Loucy (cell line): ENCODE measurements around the gene MSANTD2.

Experiments
- H2AFZ ChIP-seq: fragments of 200-600 bp; sonication (generic); 2 replicates; pipeline ENCODE4 v1.6.0; 2016; ENCODE audit warnings: antibody characterized with exemption, mild to moderate bottlenecking, low read length, moderate library complexity
- H3F3A ChIP-seq: fragments of 200-600 bp; 2 replicates; pipeline ENCODE4 v1.6.0; 2016; ENCODE audit warnings: antibody characterized with exemption, low read depth, mild to moderate bottlenecking
- H3K27me3 ChIP-seq: fragments of 200-600 bp; sonication (generic); 2 replicates; pipeline ENCODE4 v1.6.1; 2014; ENCODE audit warnings: low read length, mild to moderate bottlenecking; ENCODE audit not compliant: insufficient read depth, poor library complexity, severe bottlenecking
- H3K36me3 ChIP-seq: fragments of 200-600 bp; sonication (generic); 2 replicates; pipeline ENCODE4 v1.6.1; 2016; ENCODE audit warnings: low read length; ENCODE audit not compliant: insufficient read depth
- H3K4me1 ChIP-seq: fragments of 200-600 bp; sonication (generic); 2 replicates; pipeline ENCODE4 v1.5.1; 2014; ENCODE audit warnings: low read length, mild to moderate bottlenecking; ENCODE audit not compliant: insufficient read depth, poor library complexity, severe bottlenecking
- H3K4me2 ChIP-seq: fragments of 200-600 bp; sonication (generic); 2 replicates; pipeline ENCODE4 v1.6.0; 2014; ENCODE audit warnings: antibody characterized with exemption, low read length, low read depth, mild to moderate bottlenecking; ENCODE audit not compliant: poor library complexity, severe bottlenecking
- H3K4me3 ChIP-seq: fragments of 200-600 bp; sonication (generic); 2 replicates; pipeline ENCODE4 v1.5.1; 2014; ENCODE audit warnings: low read length, mild to moderate bottlenecking, mixed read lengths; ENCODE audit not compliant: poor library complexity, severe bottlenecking
- H3K79me2 ChIP-seq: fragments of 200-600 bp; sonication (generic); 2 replicates; pipeline ENCODE4 v1.6.1; 2014; ENCODE audit warnings: low read length; ENCODE audit not compliant: insufficient read depth
- H3K9ac ChIP-seq: fragments of 200-600 bp; sonication (generic); 2 replicates; pipeline ENCODE4 v1.6.0; 2014; ENCODE audit warnings: mild to moderate bottlenecking, low read depth, low read length, moderate library complexity; ENCODE audit not compliant: poor library complexity, severe bottlenecking
- H3K9me2 ChIP-seq: fragments of 200-600 bp; sonication (generic); replicated peaks from 2 replicates; pipeline ENCODE4 v1.6.1; 2016; ENCODE audit warnings: low read depth, low read length, mixed read lengths
- H3K9me3 ChIP-seq: fragments of 200-600 bp; sonication (generic); 2 replicates; pipeline ENCODE4 v1.6.1; 2014; ENCODE audit warnings: mild to moderate bottlenecking, antibody characterized with exemption, low read length, low read depth; ENCODE audit not compliant: insufficient read depth
- H4K20me1 ChIP-seq: fragments of 200-600 bp; sonication (generic); 2 replicates; pipeline ENCODE4 v1.6.0; 2014; ENCODE audit warnings: antibody characterized with exemption, low read length, mild to moderate bottlenecking; ENCODE audit not compliant: insufficient read depth, poor library complexity, severe bottlenecking
- EZH2phosphoT487 ChIP-seq: fragments of 200-600 bp; IDR thresholded peaks from 2 replicates; pipeline ENCODE4 v1.6.1; 2018; ENCODE audit warnings: antibody characterized with exemption, mild to moderate bottlenecking, moderate library complexity, borderline replicate concordance
- TF ChIP-seq, protein P1 (sequence below): fragments of 200-600 bp; sonication (generic); conservative IDR thresholded peaks from 2 replicates; pipeline ENCODE4 v1.5.1; 2014; ENCODE audit warnings: mild to moderate bottlenecking, antibody characterized with exemption, low read length

Gene MSANTD2

DNA sequence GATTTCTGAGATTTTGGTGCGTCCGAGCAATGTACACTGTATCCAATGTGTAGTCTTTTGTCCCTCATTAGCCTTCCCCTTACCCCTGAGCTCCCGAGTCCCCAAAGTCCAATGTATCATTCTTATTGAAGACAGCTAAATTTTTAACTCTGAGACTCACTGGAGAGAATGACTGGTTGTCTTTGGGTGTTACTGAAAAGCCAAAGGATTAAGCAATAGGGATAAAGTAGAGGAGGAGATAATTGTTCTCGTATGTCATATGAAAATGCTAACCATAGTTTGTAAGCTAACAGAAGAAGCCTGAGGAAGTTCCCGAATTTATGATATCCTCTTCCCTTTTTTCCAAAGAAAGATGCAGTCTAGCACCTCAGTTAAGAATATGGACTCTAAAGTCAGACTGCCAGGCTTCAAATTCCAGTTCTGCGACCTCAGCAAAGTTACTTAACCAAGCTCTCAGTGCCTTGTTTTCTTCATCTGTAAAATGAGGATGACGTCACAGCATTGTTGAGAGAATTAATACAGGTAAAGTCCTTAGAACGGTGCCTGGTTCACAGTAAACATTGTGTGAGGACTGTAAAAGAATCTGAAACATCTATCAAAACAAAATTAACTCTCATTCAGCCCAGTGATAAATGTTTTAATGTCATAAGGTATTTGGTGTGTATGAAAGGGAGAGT lies 1.6 kb upstream of the MSANTD2 start:
- Histone ChIP-seq H3K4me2 (no peak overlapping the region), H3K9me2 (no peaks in the 10 kb centered on the region), H3K4me3 (no peak overlapping the region), H3F3A (no peaks in the 10 kb centered on the region), H3K4me1 (peaks cover 26% of the 10 kb centered on the region), H3K9ac (no peak overlapping the region), H3K79me2 (peaks cover 33% of the 10 kb centered on the region), H3K36me3 (no peaks in the 10 kb centered on the region), H3K9me3 (no peaks in the 10 kb centered on the region), H4K20me1 (peaks cover 20% of the 10 kb centered on the region), H3K27me3 (peaks cover 20% of the 10 kb centered on the region), H2AFZ (no peak overlapping the region)
- TF ChIP-seq, protein P1, sequence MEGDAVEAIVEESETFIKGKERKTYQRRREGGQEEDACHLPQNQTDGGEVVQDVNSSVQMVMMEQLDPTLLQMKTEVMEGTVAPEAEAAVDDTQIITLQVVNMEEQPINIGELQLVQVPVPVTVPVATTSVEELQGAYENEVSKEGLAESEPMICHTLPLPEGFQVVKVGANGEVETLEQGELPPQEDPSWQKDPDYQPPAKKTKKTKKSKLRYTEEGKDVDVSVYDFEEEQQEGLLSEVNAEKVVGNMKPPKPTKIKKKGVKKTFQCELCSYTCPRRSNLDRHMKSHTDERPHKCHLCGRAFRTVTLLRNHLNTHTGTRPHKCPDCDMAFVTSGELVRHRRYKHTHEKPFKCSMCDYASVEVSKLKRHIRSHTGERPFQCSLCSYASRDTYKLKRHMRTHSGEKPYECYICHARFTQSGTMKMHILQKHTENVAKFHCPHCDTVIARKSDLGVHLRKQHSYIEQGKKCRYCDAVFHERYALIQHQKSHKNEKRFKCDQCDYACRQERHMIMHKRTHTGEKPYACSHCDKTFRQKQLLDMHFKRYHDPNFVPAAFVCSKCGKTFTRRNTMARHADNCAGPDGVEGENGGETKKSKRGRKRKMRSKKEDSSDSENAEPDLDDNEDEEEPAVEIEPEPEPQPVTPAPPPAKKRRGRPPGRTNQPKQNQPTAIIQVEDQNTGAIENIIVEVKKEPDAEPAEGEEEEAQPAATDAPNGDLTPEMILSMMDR: no peak
- no peak for TF ChIP-seq EZH2phosphoT487

DNA sequence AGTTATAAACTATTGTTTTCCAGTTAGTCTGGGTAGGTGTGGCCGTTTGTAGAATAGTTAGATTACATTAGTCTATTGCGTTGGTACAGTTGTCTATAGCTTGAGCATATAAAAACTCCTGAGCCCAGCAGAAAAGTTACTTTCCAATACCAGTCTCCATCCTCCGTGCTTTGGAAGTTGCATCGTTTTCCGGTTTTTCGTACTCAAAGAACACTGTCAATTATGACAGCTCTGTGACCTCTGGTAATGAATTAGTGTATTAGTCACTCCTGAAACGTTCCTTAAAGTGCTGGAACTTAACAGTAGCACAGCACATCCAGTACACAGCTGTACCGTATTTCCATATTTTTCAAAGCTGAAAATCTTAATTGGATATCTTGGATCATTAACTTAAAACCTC lies 808 bp upstream of the MSANTD2 start:
- peak overlapping the region; percentile 78 for H3K9ac ChIP-seq
- H4K20me1 ChIP-seq: peaks cover 27% of the 10 kb centered on the region
- H3K36me3 ChIP-seq: no peaks in the 10 kb centered on the region
- peaks cover 33% of the 10 kb centered on the region for H3K4me1 ChIP-seq
- H3K79me2 ChIP-seq: peaks cover 40% of the 10 kb centered on the region
- no peaks in the 10 kb centered on the region for H3K9me2 ChIP-seq
- H3K4me2 ChIP-seq: peak overlapping the region; percentile 99
- TF ChIP-seq, protein P1: no peak
- TF ChIP-seq EZH2phosphoT487: no peak
- H2AFZ ChIP-seq: peak overlapping the region; percentile 98
- H3K4me3 ChIP-seq: peak overlapping the region; percentile 88
- H3K9me3 ChIP-seq: no peaks in the 10 kb centered on the region
- H3F3A ChIP-seq: no peaks in the 10 kb centered on the region
- peaks cover 20% of the 10 kb centered on the region for H3K27me3 ChIP-seq

DNA sequence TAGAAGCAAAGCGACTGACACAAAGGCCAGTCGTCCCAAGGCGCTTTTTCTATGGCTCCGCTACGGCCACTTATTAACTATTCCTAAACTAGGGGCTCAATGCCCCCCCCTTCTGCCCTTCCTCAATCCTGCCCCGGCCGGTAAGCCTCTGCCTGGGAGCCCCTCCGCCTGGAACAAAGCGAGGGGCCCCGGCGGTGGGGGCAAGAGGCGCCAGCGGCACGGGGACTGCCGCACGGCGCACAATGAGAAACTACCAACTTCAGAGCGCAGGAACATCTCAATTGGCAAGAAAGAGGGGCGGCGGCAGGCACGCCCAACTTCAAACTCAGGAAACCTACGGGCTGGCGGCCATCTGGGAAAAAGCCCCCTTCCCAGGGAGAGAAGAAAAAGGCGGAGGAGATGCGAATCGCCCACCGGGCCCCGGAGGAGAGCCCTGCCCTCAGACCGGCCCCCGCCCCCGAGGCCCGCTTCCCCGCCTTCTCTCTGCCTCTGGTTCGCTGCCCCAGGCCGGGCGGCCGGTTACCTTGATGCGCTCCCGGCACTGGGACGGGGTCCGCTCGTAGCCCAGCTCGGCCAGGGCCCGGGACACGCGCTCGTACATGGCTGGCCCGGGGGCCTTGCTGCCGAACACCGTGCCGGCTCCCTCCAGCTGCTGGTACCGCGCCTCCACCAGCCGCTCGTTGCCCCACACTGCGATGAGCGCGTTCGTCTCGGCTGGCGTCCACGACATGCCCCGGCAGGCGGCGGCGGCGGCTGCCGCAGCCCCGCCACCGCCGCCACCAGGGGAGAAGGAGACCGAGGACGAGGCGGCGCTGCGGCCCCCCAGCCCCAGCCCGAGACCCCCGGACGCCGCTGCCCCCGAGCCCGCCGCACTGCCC lies 619 bp downstream of the MSANTD2 start:
- Histone ChIP-seq H3K4me1 (peaks cover 37% of the 10 kb centered on the region), H3K9me3 (no peaks in the 10 kb centered on the region), H3K27me3 (peaks cover 9% of the 10 kb centered on the region), H3K4me3 (peak overlapping the region; percentile 88), H2AFZ (peak overlapping the region; percentile 98), H4K20me1 (peaks cover 37% of the 10 kb centered on the region), H3F3A (no peaks in the 10 kb centered on the region), H3K36me3 (no peaks in the 10 kb centered on the region), H3K4me2 (peak overlapping the region; percentile 99), H3K79me2 (peaks cover 48% of the 10 kb centered on the region), H3K9me2 (no peaks in the 10 kb centered on the region), H3K9ac (peak overlapping the region; percentile 78)
- TF ChIP-seq, protein P1: no peak
- no peak for TF ChIP-seq EZH2phosphoT487
